Measurements from ENCODE around the gene PAQR6. TPM values are rescaled to one million over a fixed set of nuclear protein-coding genes. Genes with fewer than 3 reads are reported as not detected.

Gene PAQR6
- polyA plus RNA-seq, 3 donors = 4.3 to 7.0 (median 5.1) TPM

DNA sequence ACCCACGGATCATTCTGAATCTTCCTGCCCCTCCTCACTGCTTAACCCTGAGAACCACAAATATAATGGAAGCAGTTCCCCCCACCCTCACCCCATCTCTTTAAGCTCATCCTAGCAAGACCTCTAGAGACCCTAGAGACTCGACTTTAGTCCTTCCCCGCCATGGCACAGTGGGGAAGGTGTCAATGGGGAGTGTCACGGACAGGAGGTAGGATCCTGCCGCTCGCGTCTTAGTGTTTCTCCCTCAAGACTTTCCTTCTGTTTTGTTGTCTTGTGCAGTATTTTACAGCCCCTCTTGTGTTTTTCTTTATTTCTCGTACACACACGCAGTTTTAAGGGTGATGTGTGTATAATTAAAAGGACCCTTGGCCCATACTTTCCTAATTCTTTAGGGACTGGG is 35.7 kb downstream of the PAQR6 start:
- no peak for DNase-seq (ENCODE audit: extremely low read depth in 1 of 11, low read depth in 9 of 11, low spot score in 4 of 11)

DNA sequence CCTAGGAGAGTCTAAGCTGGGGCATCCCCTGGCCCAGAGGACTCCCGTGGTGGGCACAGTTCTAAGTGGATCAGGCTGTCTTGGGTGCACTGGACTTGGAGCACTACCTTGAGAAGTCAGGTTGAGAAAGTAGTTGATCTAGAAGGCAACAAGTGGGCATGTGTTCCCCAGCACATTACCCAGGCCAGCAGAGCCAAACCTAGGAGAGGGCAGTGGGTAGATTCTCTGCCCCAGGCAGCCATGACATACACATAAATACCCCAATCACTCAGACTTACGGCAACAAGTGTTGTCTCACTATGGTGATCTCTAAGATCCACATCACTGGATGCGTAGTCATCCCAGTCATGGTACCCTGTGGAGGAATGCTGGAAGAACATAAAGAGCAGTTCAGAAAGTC is 36.6 kb downstream of the PAQR6 start:
- DNase-seq (ENCODE audit: extremely low read depth in 1 of 11, low read depth in 9 of 11, low spot score in 4 of 11) = no peak

GRCh38 chr1:156204686-156205085 is 43.2 kb downstream of the PAQR6 start:
- DNase-seq (ENCODE audit: extremely low read depth in 1 of 11, low read depth in 9 of 11, low spot score in 4 of 11) = no peak

DNA sequence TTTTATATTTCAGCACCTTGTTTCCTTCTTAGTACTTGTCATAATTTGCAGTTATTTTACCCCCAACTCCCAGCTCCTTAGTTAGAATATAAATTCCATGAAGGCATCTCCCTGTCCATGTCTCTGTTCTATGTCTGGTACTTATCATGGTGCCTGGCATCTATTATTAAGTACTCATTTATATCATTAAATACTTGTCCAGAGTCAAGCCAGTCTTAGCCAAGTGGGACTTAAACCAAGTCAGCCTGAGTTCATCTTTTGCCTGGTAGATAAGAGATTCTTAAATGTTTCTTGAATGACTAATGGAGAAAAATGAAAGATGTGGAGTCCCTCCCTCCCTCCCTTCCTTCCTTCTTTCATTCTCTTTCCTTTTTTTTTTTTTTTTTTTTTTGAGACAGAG is 44.5 kb downstream of the PAQR6 start:
- no peak for DNase-seq (ENCODE audit: extremely low read depth in 1 of 11, low read depth in 9 of 11, low spot score in 4 of 11)

- no peak for DNase-seq (ENCODE audit: extremely low read depth in 1 of 11, low read depth in 9 of 11, low spot score in 4 of 11)
Observed at GRCh38 chr1:156200044-156200443, 47.8 kb downstream of the PAQR6 start.

GRCh38 chr1:156198831-156199349 is 49.0 kb downstream of the PAQR6 start:
- no peak for DNase-seq (ENCODE audit: extremely low read depth in 1 of 11, low read depth in 9 of 11, low spot score in 4 of 11)

GRCh38 chr1:156196445-156196844 is 51.4 kb downstream of the PAQR6 start:
- no peak for DNase-seq (ENCODE audit: extremely low read depth in 1 of 11, low read depth in 9 of 11, low spot score in 4 of 11)

DNA sequence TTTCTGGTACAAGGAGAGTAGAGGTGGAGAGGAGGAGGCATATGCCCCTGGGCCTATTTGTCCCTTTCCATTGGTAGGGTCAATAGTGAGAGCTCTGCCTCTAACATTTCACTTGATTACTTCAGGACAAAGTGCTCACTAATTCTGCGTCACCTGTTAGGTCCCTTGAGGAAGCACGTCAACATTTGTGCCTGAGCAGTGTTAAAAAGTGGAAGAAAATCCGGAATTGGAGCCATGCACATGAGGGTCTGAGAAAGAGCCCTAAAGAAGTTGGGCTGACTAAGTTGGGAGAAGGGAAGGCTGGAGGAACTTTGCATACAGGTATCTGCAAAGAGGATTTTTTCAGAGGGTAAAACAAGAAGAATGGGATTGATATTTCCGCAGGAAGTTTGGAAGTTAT is 52.0 kb downstream of the PAQR6 start:
- DNase-seq (ENCODE audit: extremely low read depth in 1 of 11, low read depth in 9 of 11, low spot score in 4 of 11) = no peak

GRCh38 chr1:156194300-156194652 is 53.6 kb downstream of the PAQR6 start:
- no peak for DNase-seq (ENCODE audit: extremely low read depth in 1 of 11, low read depth in 9 of 11, low spot score in 4 of 11)

DNA sequence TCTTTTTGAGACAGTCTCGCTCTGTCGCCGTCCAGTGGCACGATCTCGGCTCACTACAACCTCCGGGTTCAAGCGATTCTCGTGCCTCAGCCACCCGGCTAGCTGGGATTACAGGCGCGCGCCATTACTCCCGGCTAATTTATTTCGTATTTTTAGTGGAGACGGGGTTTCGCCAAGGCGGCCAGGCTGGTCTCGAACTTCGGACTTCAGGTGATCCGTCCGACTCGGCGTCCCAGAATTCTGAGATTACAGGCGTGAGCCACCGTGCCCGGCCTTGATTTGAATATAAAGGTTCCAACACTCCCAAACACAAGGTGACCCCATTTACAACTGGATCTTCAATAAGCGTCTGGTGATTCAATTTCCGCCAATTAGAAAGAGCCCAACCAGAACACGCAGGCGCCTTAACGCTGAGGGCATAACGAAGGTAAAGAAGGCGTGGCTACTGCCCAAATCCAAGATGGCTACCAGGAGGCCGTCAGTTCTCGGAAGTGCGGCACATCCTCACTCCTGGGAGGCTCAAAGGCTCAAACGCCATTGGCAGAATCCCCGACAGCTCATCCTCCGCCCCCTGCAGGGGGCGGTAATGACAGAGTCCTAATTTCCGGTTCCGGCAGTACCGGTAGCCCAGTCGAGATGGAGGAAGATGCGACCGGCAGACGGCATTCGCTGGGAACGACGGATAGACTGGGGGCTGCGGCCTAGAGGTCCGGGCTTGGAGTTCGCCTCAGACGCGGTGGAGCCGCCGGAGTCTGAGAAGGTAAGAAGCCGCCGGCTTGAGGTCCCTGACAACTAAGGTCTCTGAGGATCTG is 54.2 kb downstream of the PAQR6 start, which contains the start of gene SLC25A44:
SLC25A44 (plus strand) TSS at position 617 of the 812 bp plus-strand sequence. CDS start 5,744 bp downstream, outside the sequence.
- peak; percentile 97 to 99 (median 98) for DNase-seq (ENCODE audit: extremely low read depth in 1 of 11, low read depth in 9 of 11, low spot score in 4 of 11)

Other genes with a start within 250 kb of the PAQR6 start
- gene SSR2, start 227.1 kb downstream of the PAQR6 start, polyA plus RNA-seq (ENCODE audit: insufficient read length in 3 of 3) = 100 to 1,000 TPM; 351 to 415 (median 404) TPM
- 10 to 100 TPM; 53.3 to 57.8 (median 53.7) TPM for gene UBQLN4, start 194.3 kb downstream of the PAQR6 start, polyA plus RNA-seq (ENCODE audit: insufficient read length in 3 of 3)
- gene LAMTOR2, start 193.3 kb downstream of the PAQR6 start, polyA plus RNA-seq (ENCODE audit: insufficient read length in 3 of 3) = 10 to 100 TPM; 51.4 to 65.5 (median 58.1) TPM
- 10 to 100 TPM; 46.2 to 67.0 (median 47.6) TPM for gene RAB25, start 186.9 kb downstream of the PAQR6 start, polyA plus RNA-seq (ENCODE audit: insufficient read length in 3 of 3)
- 10 to 100 TPM; 42.4 to 54.4 (median 48.0) TPM for gene MEX3A, start 165.6 kb downstream of the PAQR6 start, polyA plus RNA-seq (ENCODE audit: insufficient read length in 3 of 3)
- 100 to 1,000 TPM in 1 of 3 donors, 10 to 100 TPM in 2; 67.7 to 140 (median 93.9) TPM for gene LMNA, start 133.3 kb downstream of the PAQR6 start, polyA plus RNA-seq (ENCODE audit: insufficient read length in 3 of 3)
- gene SEMA4A, start 94.5 kb downstream of the PAQR6 start, polyA plus RNA-seq (ENCODE audit: insufficient read length in 3 of 3) = 10 to 100 TPM; 16.6 to 27.8 (median 18.4) TPM
- gene SLC25A44, start 54.0 kb downstream of the PAQR6 start, polyA plus RNA-seq (ENCODE audit: insufficient read length in 3 of 3) = 10 to 100 TPM; 26.1 to 36.0 (median 32.3) TPM
- gene PMF1, start 35.0 kb downstream of the PAQR6 start, polyA plus RNA-seq (ENCODE audit: insufficient read length in 3 of 3) = 10 to 100 TPM; 79.5 to 96.1 (median 93.1) TPM
- gene BGLAP, start 5.9 kb downstream of the PAQR6 start, polyA plus RNA-seq (ENCODE audit: insufficient read length in 3 of 3) = 1 to 10 TPM; 2.1 to 6.7 (median 2.3) TPM
- gene SMG5, start 34.8 kb upstream of the PAQR6 start, polyA plus RNA-seq (ENCODE audit: insufficient read length in 3 of 3) = 10 to 100 TPM; 53.7 to 67.6 (median 66.5) TPM
- gene TMEM79, start 36.3 kb upstream of the PAQR6 start, polyA plus RNA-seq (ENCODE audit: insufficient read length in 3 of 3) = 1 to 10 TPM; 5.8 to 6.6 (median 6.5) TPM
- 10 to 100 TPM; 52.1 to 71.2 (median 64.5) TPM for gene GLMP, start 47.6 kb upstream of the PAQR6 start, polyA plus RNA-seq (ENCODE audit: insufficient read length in 3 of 3)
- gene VHLL, start 51.3 kb upstream of the PAQR6 start, polyA plus RNA-seq (ENCODE audit: insufficient read length in 3 of 3) = not detected
- 100 to 1,000 TPM; 300 to 385 (median 351) TPM for gene CCT3, start 90.2 kb upstream of the PAQR6 start, polyA plus RNA-seq (ENCODE audit: insufficient read length in 3 of 3)
- 1 to 10 TPM in 1 of 3 donors, under 1 TPM in 2; 0.78 to 2.3 (median 0.82) TPM for gene TSACC, start 90.5 kb upstream of the PAQR6 start, polyA plus RNA-seq (ENCODE audit: insufficient read length in 3 of 3)
- gene RHBG, start 121.2 kb upstream of the PAQR6 start, polyA plus RNA-seq (ENCODE audit: insufficient read length in 3 of 3) = 10 to 100 TPM in 2 of 3 donors, 1 to 10 TPM in 1; 9.3 to 18.3 (median 11.8) TPM